Activated CD8-positive, alpha-beta T cell treated with anti-CD3 and anti-CD28 coated beads for 36 hours (primary cell): ENCODE data around the gene CEBPB. TPM values are rescaled to one million over a fixed set of nuclear protein-coding genes. Genes with fewer than 3 reads are reported as not detected.

Experiments used
- ATAC-seq: fragments of 200-7000 bp; cut with Tn5 transposase; one replicate; pipeline ENCODE4 v1.10.0; 2021; ENCODE audit warnings: mild to moderate bottlenecking, moderate library complexity
- CTCF ChIA-PET: fragments of 350-600 bp; sonication (Branson Sonifier 250); formaldehyde crosslinking; loops from one replicate; lab custom pipeline; 2021; ENCODE audit warnings: antibody characterized with exemption; lab: Charles Lee
- POLR2A ChIA-PET: fragments of 350-600 bp; sonication (Branson Sonifier 250); formaldehyde crosslinking; loops from one replicate; lab custom pipeline; 2021; ENCODE audit warnings: antibody characterized with exemption; lab: Charles Lee
- DNase-seq: peaks from one replicate; pipeline ENCODE4 v3.0.0-alpha.2; 2020
- H3K27ac Mint-ChIP-seq: one replicate; pipeline ENCODE4 v1.8.0; 2021; ENCODE audit warnings: mild to moderate bottlenecking, mixed read lengths
- H3K27me3 Mint-ChIP-seq: one replicate; pipeline ENCODE4 v1.8.0; 2021; ENCODE audit warnings: mixed read lengths
- H3K36me3 Mint-ChIP-seq: one replicate; pipeline ENCODE4 v1.8.0; 2021; ENCODE audit warnings: low read depth, mixed read lengths
- H3K4me1 Mint-ChIP-seq: one replicate; pipeline ENCODE4 v1.8.0; 2021; ENCODE audit warnings: low read depth, mixed read lengths
- H3K4me3 Mint-ChIP-seq: one replicate; pipeline ENCODE4 v1.8.0; 2021; ENCODE audit warnings: mild to moderate bottlenecking, moderate library complexity, mixed read lengths
- H3K9me3 Mint-ChIP-seq: one replicate; pipeline ENCODE4 v1.8.0; 2021; ENCODE audit warnings: mixed read lengths
- CTCF ChIP-seq: fragments of 200-600 bp; IDR thresholded peaks from one replicate; pipeline ENCODE4 v1.8.0; 2022; ENCODE audit warnings: antibody characterized with exemption, mild to moderate bottlenecking
- intact Hi-C: fragments of 100-400 bp; cut with micrococcal nuclease; formaldehyde crosslinking; loops from one replicate; pipeline ENCODE4 v1.10.0; 2022
- total RNA-seq, 2 experiments: library from RNA; stranded (reverse); gene quantifications; one replicate each; pipeline ENCODE4 v1.2.3, GENCODE V29; 2021

The CEBPB gene
- total RNA-seq: 10 to 100 TPM; 27.2 to 28.4 TPM

- H3K9me3 Mint-ChIP-seq: no peaks in the 10 kb centered on the region
- CTCF ChIA-PET: interaction anchor here (1.0 to 5.7 kb wide), 5 partner anchors 11 to 280 kb away, joined by 3 to 102 read pairs (median 4); no protein-coding TSS in a partner anchor
These were observed at the start of gene CEBPB for GRCh38 chr20:50190251-50191064. Gene CEBPB, plus strand, starts transcription at chr20:50190830. Its CDS starts 204 bp downstream, at chr20:50191034.

GRCh38 chr20:50141018-50141675 is 49.5 kb upstream of the CEBPB start:
- H3K9me3 Mint-ChIP-seq: no peaks in the 10 kb centered on the region
- DNase-seq: no peak
- H3K27ac Mint-ChIP-seq: no peak overlapping the region
- TF ChIP-seq CTCF: no peak
- CTCF ChIA-PET: no interaction called here
- H3K4me3 Mint-ChIP-seq: no peak overlapping the region
- no peaks in the 10 kb centered on the region for H3K27me3 Mint-ChIP-seq
- H3K36me3 Mint-ChIP-seq: peaks cover 33% of the 10 kb centered on the region
- POLR2A ChIA-PET: no interaction called here
- H3K4me1 Mint-ChIP-seq: peaks cover 34% of the 10 kb centered on the region
- no peak for ATAC-seq
- intact Hi-C loops: no loop called here

More at GRCh38 chr20:50190251-50191064, at the start of gene CEBPB:
- Mint-ChIP-seq H3K27ac (peak within 1 kb of the TSS; percentile 91), H3K4me1 (peaks cover 17% of the 10 kb centered on the region), H3K4me3 (peak within 1 kb of the TSS; percentile 78), H3K27me3 (peaks cover 7% of the 10 kb centered on the region), H3K36me3 (peaks cover 23% of the 10 kb centered on the region)
- POLR2A ChIA-PET: interaction anchor here (0.7 to 2.0 kb wide), 13 partner anchors 9 to 395 kb away, joined by 3 to 11 read pairs (median 3); no protein-coding TSS in a partner anchor
- ATAC-seq (peak; percentile 64), DNase-seq (peak; percentile 87)
- peak; percentile 68 for TF ChIP-seq CTCF
- intact Hi-C loops: loop anchor here (5.0 kb wide), 1 partner anchor 152 kb away; no protein-coding TSS in a partner anchor

- Mint-ChIP-seq H3K4me3 (no peak overlapping the region), H3K27ac (no peak overlapping the region), H3K9me3 (no peaks in the 10 kb centered on the region), H3K36me3 (peaks cover 34% of the 10 kb centered on the region), H3K27me3 (no peaks in the 10 kb centered on the region), H3K4me1 (peaks cover 39% of the 10 kb centered on the region)
- intact Hi-C loops: no loop called here
- POLR2A ChIA-PET: interaction anchor here (0.8 kb wide), 1 partner anchor 29 kb away, joined by 3 read pairs; the partner anchor contains the start of gene UBE2V1
- CTCF ChIA-PET: interaction anchor here (1.1 kb wide), 1 partner anchor 21 kb away, joined by 3 read pairs; no protein-coding TSS in a partner anchor
- ATAC-seq: no peak
- no peak for DNase-seq
- no peak for TF ChIP-seq CTCF
These were observed 48.6 kb upstream of the CEBPB start for GRCh38 chr20:50141811-50142561.

- H3K4me1 Mint-ChIP-seq: peaks cover 40% of the 10 kb centered on the region
- DNase-seq (no peak), ATAC-seq (no peak)
- intact Hi-C loops: no loop called here
- no peak overlapping the region for H3K4me3 Mint-ChIP-seq
- H3K27me3 Mint-ChIP-seq: no peaks in the 10 kb centered on the region
- CTCF ChIA-PET: no interaction called here
- peaks cover 37% of the 10 kb centered on the region for H3K36me3 Mint-ChIP-seq
- no peaks in the 10 kb centered on the region for H3K9me3 Mint-ChIP-seq
- H3K27ac Mint-ChIP-seq: no peak overlapping the region
- no peak for TF ChIP-seq CTCF
- POLR2A ChIA-PET: interaction anchor here (0.8 to 2.7 kb wide), 2 partner anchors 11 to 29 kb away, joined by 3 to 11 read pairs; partner anchors contain the start of genes PEDS1 and UBE2V1
These were observed 47.8 kb upstream of the CEBPB start for GRCh38 chr20:50142812-50143211.
